Lower lobe of right lung (tissue), 2 donors: ENCODE measurements around the gene TOR4A. TPM values are rescaled to one million over a fixed set of nuclear protein-coding genes. Genes with fewer than 3 reads are reported as not detected.

Experiments used
- ATAC-seq, 2 donors: fragments of 200-7000 bp; cut with Tn5 transposase; one replicate each; pipeline ENCODE4 v1.9.1; 2020 to 2022; ENCODE audit warnings: mild to moderate bottlenecking in 2 of 2, moderate library complexity in 2 of 2
- DNase-seq: peaks from one replicate; pipeline ENCODE4 v3.0.0-alpha.2; 2020
- H3K27ac ChIP-seq: fragments of 200-600 bp; one replicate; pipeline ENCODE4 v1.8.0; 2022
- H3K27me3 ChIP-seq: fragments of 200-600 bp; one replicate; pipeline ENCODE4 v1.8.0; 2022; ENCODE audit warnings: low read depth
- H3K36me3 ChIP-seq: fragments of 200-600 bp; one replicate; pipeline ENCODE4 v1.8.0; 2022; ENCODE audit warnings: mild to moderate bottlenecking
- H3K4me1 ChIP-seq: fragments of 200-600 bp; one replicate; pipeline ENCODE4 v1.8.0; 2022
- H3K4me3 ChIP-seq: fragments of 200-600 bp; one replicate; pipeline ENCODE4 v1.8.0; 2022; ENCODE audit warnings: mild to moderate bottlenecking
- H3K9me3 ChIP-seq: fragments of 200-600 bp; one replicate; pipeline ENCODE4 v1.8.0; 2022
- CTCF ChIP-seq: fragments of 200-600 bp; IDR thresholded peaks from one replicate; pipeline ENCODE4 v1.8.0; 2022; ENCODE audit warnings: antibody characterized with exemption, mild to moderate bottlenecking
- intact Hi-C: fragments of 100-400 bp; cut with DNase I; formaldehyde crosslinking; loops from one replicate; pipeline ENCODE4 v1.11.0; 2022
- total RNA-seq: library from RNA; stranded (reverse); fragmentation: NEBNext Ultra II Directional; extraction: Animal tissue kit (Norgen Biotek cat#: 25700); gene quantifications from one replicate; pipeline ENCODE4 v1.2.1, GENCODE V29; 2021
- donor health status: DM: no; HTN: yes; CAD: no; lungs with severe emphysema.

TOR4A gene
- total RNA-seq, 1 donor from 2014 or later: 27.2 TPM

GRCh38 chr9:137317718-137318511 lies 40.4 kb downstream of the TOR4A start:
- H3K27ac ChIP-seq: no peak overlapping the region
- intact Hi-C loops: no loop called here
- no peaks in the 10 kb centered on the region for H3K9me3 ChIP-seq
- ATAC-seq (no peak), DNase-seq (no peak)
- H3K4me1 ChIP-seq: peaks cover 44% of the 10 kb centered on the region
- no peak overlapping the region for H3K4me3 ChIP-seq
- H3K36me3 ChIP-seq: no peaks in the 10 kb centered on the region
- H3K27me3 ChIP-seq: peaks cover 23% of the 10 kb centered on the region
- no peak for TF ChIP-seq CTCF

- H3K9me3 ChIP-seq: no peaks in the 10 kb centered on the region
- DNase-seq (no peak), ATAC-seq (no peak)
- intact Hi-C loops: no loop called here
- no peak overlapping the region for H3K4me3 ChIP-seq
- no peak for TF ChIP-seq CTCF
- H3K27me3 ChIP-seq: peaks cover 23% of the 10 kb centered on the region
- H3K4me1 ChIP-seq: peaks cover 44% of the 10 kb centered on the region
- H3K36me3 ChIP-seq: no peaks in the 10 kb centered on the region
- H3K27ac ChIP-seq: peak overlapping the region; percentile 53
Measured at GRCh38 chr9:137318602-137319001, 41.1 kb downstream of the TOR4A start.

GRCh38 chr9:137319011-137319738 lies 41.6 kb downstream of the TOR4A start:
- intact Hi-C loops: no loop called here
- no peaks in the 10 kb centered on the region for H3K9me3 ChIP-seq
- H3K4me3 ChIP-seq: no peak overlapping the region
- peaks cover 23% of the 10 kb centered on the region for H3K27me3 ChIP-seq
- H3K36me3 ChIP-seq: no peaks in the 10 kb centered on the region
- DNase-seq (peak; percentile 50), ATAC-seq (peak in 1 of 2 donors; percentile 13)
- peak overlapping the region; percentile 53 for H3K27ac ChIP-seq
- peak; percentile 48 for TF ChIP-seq CTCF
- peaks cover 44% of the 10 kb centered on the region for H3K4me1 ChIP-seq

GRCh38 chr9:137319739-137320551 lies 42.4 kb downstream of the TOR4A start:
- Histone ChIP-seq H3K4me3 (no peak overlapping the region), H3K9me3 (no peaks in the 10 kb centered on the region), H3K27ac (peak overlapping the region; percentile 72), H3K27me3 (peaks cover 19% of the 10 kb centered on the region), H3K4me1 (peaks cover 44% of the 10 kb centered on the region), H3K36me3 (no peaks in the 10 kb centered on the region)
- DNase-seq (no peak), ATAC-seq (no peak)
- intact Hi-C loops: no loop called here
- no peak for TF ChIP-seq CTCF
